ENCODE data around the gene DNASE1L3.

Gene DNASE1L3

GRCh38 chr3:58169371-58169770, 41.4 kb downstream of the DNASE1L3 start:
- no peak for DNase-seq (ENCODE audit: extremely low read depth, low read depth)
- TF ChIP-seq, protein P1, sequence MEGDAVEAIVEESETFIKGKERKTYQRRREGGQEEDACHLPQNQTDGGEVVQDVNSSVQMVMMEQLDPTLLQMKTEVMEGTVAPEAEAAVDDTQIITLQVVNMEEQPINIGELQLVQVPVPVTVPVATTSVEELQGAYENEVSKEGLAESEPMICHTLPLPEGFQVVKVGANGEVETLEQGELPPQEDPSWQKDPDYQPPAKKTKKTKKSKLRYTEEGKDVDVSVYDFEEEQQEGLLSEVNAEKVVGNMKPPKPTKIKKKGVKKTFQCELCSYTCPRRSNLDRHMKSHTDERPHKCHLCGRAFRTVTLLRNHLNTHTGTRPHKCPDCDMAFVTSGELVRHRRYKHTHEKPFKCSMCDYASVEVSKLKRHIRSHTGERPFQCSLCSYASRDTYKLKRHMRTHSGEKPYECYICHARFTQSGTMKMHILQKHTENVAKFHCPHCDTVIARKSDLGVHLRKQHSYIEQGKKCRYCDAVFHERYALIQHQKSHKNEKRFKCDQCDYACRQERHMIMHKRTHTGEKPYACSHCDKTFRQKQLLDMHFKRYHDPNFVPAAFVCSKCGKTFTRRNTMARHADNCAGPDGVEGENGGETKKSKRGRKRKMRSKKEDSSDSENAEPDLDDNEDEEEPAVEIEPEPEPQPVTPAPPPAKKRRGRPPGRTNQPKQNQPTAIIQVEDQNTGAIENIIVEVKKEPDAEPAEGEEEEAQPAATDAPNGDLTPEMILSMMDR (IDR thresholded peaks at IDR 0.05; ENCODE audit: low read depth, low read length, missing control alignments) = no peak
- H3K4me3 ChIP-seq (replicated peaks; ENCODE audit: low read depth, low read length) = no peak overlapping the region

- DNase-seq (ENCODE audit: extremely low read depth, low read depth) = no peak
- H3K4me3 ChIP-seq (replicated peaks; ENCODE audit: low read depth, low read length) = no peak overlapping the region
- TF ChIP-seq, protein P1 (IDR thresholded peaks at IDR 0.05; ENCODE audit: low read depth, low read length, missing control alignments) = no peak
Measured at GRCh38 chr3:58168498-58168897, 42.3 kb downstream of the DNASE1L3 start.

- H3K4me3 ChIP-seq (replicated peaks; ENCODE audit: low read depth, low read length) = no peak overlapping the region
- TF ChIP-seq, protein P1 (IDR thresholded peaks at IDR 0.05; ENCODE audit: low read depth, low read length, missing control alignments) = peak; percentile 96
- DNase-seq (ENCODE audit: extremely low read depth, low read depth) = peak; percentile 45
Measured at GRCh38 chr3:58167431-58168351, 43.1 kb downstream of the DNASE1L3 start.

- H3K4me3 ChIP-seq (replicated peaks; ENCODE audit: low read depth, low read length) = no peak overlapping the region
- TF ChIP-seq, protein P1 (IDR thresholded peaks at IDR 0.05; ENCODE audit: low read depth, low read length, missing control alignments) = no peak
- DNase-seq (ENCODE audit: extremely low read depth, low read depth) = no peak
Measured at GRCh38 chr3:58164906-58165821, 45.6 kb downstream of the DNASE1L3 start.

- no peak for DNase-seq (ENCODE audit: extremely low read depth, low read depth)
- TF ChIP-seq, protein P1 (IDR thresholded peaks at IDR 0.05; ENCODE audit: low read depth, low read length, missing control alignments) = no peak
- H3K4me3 ChIP-seq (replicated peaks; ENCODE audit: low read depth, low read length) = no peak overlapping the region
Measured at GRCh38 chr3:58164199-58164879, 46.4 kb downstream of the DNASE1L3 start.

DNA sequence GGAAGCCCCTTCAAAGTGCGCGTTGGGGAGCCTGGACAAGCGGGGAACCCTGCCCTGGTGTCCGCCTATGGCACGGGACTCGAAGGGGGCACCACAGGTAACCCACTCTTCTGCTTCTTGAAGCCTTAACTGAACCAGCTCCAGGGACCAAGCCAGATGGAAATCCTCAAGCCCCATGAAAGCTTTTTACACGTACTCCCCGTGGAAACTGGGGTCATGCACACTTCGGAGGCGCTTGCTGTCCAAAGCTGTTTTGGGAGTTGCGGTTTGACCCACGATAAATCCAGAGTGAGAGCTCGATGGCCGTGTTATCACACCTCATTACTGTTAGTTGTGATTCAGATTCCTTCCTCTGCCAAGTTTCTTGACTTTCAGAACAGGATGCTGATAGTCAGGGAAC, 47.5 kb downstream of the DNASE1L3 start:
- DNase-seq (ENCODE audit: extremely low read depth, low read depth) = no peak
- TF ChIP-seq, protein P1 (IDR thresholded peaks at IDR 0.05; ENCODE audit: low read depth, low read length, missing control alignments) = no peak
- H3K4me3 ChIP-seq (replicated peaks; ENCODE audit: low read depth, low read length) = no peak overlapping the region
